ENCODE results near the gene SULT1C2.

SULT1C2 gene

GRCh38 chr2:108345951-108346350 is 57.3 kb downstream of the SULT1C2 start:
- DNase-seq (ENCODE audit: low read depth): no peak
- no peak for TF ChIP-seq CTCF (IDR thresholded peaks at IDR 0.05; ENCODE audit: control insufficient read depth, insufficient read depth, low read depth, low read length, missing control alignments)
- no peak overlapping the region for H3K4me3 ChIP-seq (ENCODE audit: control insufficient read depth, low read depth, low read length)

- no peak overlapping the region for H3K4me3 ChIP-seq (ENCODE audit: control insufficient read depth, low read depth, low read length)
- DNase-seq (ENCODE audit: low read depth): no peak
- no peak for TF ChIP-seq CTCF (IDR thresholded peaks at IDR 0.05; ENCODE audit: control insufficient read depth, insufficient read depth, low read depth, low read length, missing control alignments)
These were observed 58.1 kb downstream of the SULT1C2 start for GRCh38 chr2:108346827-108347226.

- no peak for TF ChIP-seq CTCF (IDR thresholded peaks at IDR 0.05; ENCODE audit: control insufficient read depth, insufficient read depth, low read depth, low read length, missing control alignments)
- no peak overlapping the region for H3K4me3 ChIP-seq (ENCODE audit: control insufficient read depth, low read depth, low read length)
- DNase-seq (ENCODE audit: low read depth): no peak
These were observed 59.1 kb downstream of the SULT1C2 start for GRCh38 chr2:108347786-108348185.

- no peak for DNase-seq (ENCODE audit: low read depth)
- TF ChIP-seq CTCF (IDR thresholded peaks at IDR 0.05; ENCODE audit: control insufficient read depth, insufficient read depth, low read depth, low read length, missing control alignments): no peak
- H3K4me3 ChIP-seq (ENCODE audit: control insufficient read depth, low read depth, low read length): no peak overlapping the region
These were observed 60.3 kb downstream of the SULT1C2 start for GRCh38 chr2:108348816-108349570.

- TF ChIP-seq CTCF (IDR thresholded peaks at IDR 0.05; ENCODE audit: control insufficient read depth, insufficient read depth, low read depth, low read length, missing control alignments): no peak
- DNase-seq (ENCODE audit: low read depth): no peak
- no peak overlapping the region for H3K4me3 ChIP-seq (ENCODE audit: control insufficient read depth, low read depth, low read length)
These were observed 60.9 kb downstream of the SULT1C2 start for GRCh38 chr2:108349571-108349928.

GRCh38 chr2:108351889-108352288 is 63.2 kb downstream of the SULT1C2 start:
- no peak for DNase-seq (ENCODE audit: low read depth)
- TF ChIP-seq CTCF (IDR thresholded peaks at IDR 0.05; ENCODE audit: control insufficient read depth, insufficient read depth, low read depth, low read length, missing control alignments): no peak
- no peak overlapping the region for H3K4me3 ChIP-seq (ENCODE audit: control insufficient read depth, low read depth, low read length)

Measured in AG09309 (cell line).